ENCODE results near the gene DLX1. TPM values are rescaled to one million over a fixed set of nuclear protein-coding genes. Genes with fewer than 3 reads are reported as not detected.

The DLX1 gene
- total RNA-seq, 1 experiment from 2014 or later: 2.0 TPM

- no TSS peak for BruUV-seq (replicated peaks)
- Histone ChIP-seq H3K79me2 (ENCODE audit: insufficient read depth, low read length) (no peaks in the 10 kb centered on the region), H2AFZ (ENCODE audit: low read depth, low read length, poor library complexity, severe bottlenecking) (no peak overlapping the region), H3K9ac (ENCODE audit: low read length) (no peak overlapping the region), H3K4me2 (ENCODE audit: low read length) (no peak overlapping the region), H3K4me1 (ENCODE audit: control insufficient read depth in 1 of 2, insufficient read depth in 2 of 2, low read length in 2 of 2) (no peaks in the 10 kb centered on the region), H3K4me3 (replicated peaks in 1 of 2; ENCODE audit: low read depth in 1 of 2, low read length in 2 of 2) (no peak overlapping the region), H3K36me3 (ENCODE audit: control insufficient read depth in 1 of 2, insufficient read depth in 2 of 2, low read length in 2 of 2) (no peaks in the 10 kb centered on the region), H3K9me2 (ENCODE audit: insufficient read depth) (no peaks in the 10 kb centered on the region), H3K27ac (ENCODE audit: low read depth, low read length) (no peak overlapping the region), H3K9me3 (ENCODE audit: control insufficient read depth in 1 of 2, insufficient read depth in 1 of 2, low read depth in 1 of 2, low read length in 2 of 2) (no peaks in the 10 kb centered on the region), H4K20me1 (ENCODE audit: insufficient read depth) (no peaks in the 10 kb centered on the region), H3K27me3 (ENCODE audit: insufficient read depth, low read length) (no peaks in the 10 kb centered on the region)
- RAD21 ChIA-PET (ENCODE audit: low non-redundant PET in 1 of 2, low total read pairs in 2 of 2, uncharacterized antibody in 2 of 2, unreplicated experiment in 2 of 2): no interaction called here
- intact Hi-C loops (cut with micrococcal nuclease): no loop called here
- POLR2A ChIA-PET: no interaction called here
- CTCF ChIA-PET: no interaction called here
- no peak for TF ChIP-seq YY1 (IDR thresholded peaks at IDR 0.05; ENCODE audit: extremely low read depth, insufficient replicate concordance, low read depth, low read length)
- TF ChIP-seq ZNF274 (IDR thresholded peaks at IDR 0.05; ENCODE audit: low read depth, low read length): no peak
- TF ChIP-seq CEBPB (IDR thresholded peaks at IDR 0.05; ENCODE audit: low read depth): no peak
- TF ChIP-seq CBX3 (IDR thresholded peaks at IDR 0.05; ENCODE audit: low read depth): no peak
- TF ChIP-seq EGR1 (IDR thresholded peaks at IDR 0.05; ENCODE audit: low read depth): no peak
- TF ChIP-seq ELF1 (IDR thresholded peaks at IDR 0.05; ENCODE audit: borderline replicate concordance, low read depth): no peak
- no peak for TF ChIP-seq FOSL1 (IDR thresholded peaks at IDR 0.05; ENCODE audit: low read depth)
- no peak for TF ChIP-seq JUND (IDR thresholded peaks at IDR 0.05)
- TF ChIP-seq, protein P1, sequence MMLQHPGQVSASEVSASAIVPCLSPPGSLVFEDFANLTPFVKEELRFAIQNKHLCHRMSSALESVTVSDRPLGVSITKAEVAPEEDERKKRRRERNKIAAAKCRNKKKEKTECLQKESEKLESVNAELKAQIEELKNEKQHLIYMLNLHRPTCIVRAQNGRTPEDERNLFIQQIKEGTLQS (IDR thresholded peaks at IDR 0.05): no peak
- no peak for TF ChIP-seq SIN3A (IDR thresholded peaks at IDR 0.05; ENCODE audit: low read depth)
- no peak for TF ChIP-seq CTCF (IDR thresholded peaks at IDR 0.05 in 2 of 3, conservative IDR thresholded peaks at IDR 0.05 in 1 of 3; ENCODE audit: borderline replicate concordance in 1 of 3, insufficient read depth in 1 of 3, low read depth in 2 of 3, low read length in 2 of 3)
- TF ChIP-seq ZBTB33 (IDR thresholded peaks at IDR 0.05; ENCODE audit: extremely low read depth, insufficient replicate concordance, low read length): no peak
- TF ChIP-seq ZFX (IDR thresholded peaks at IDR 0.05): no peak
- TF ChIP-seq RAD21 (IDR thresholded peaks at IDR 0.05; ENCODE audit: low read depth): no peak
- TF ChIP-seq EZH2 (IDR thresholded peaks at IDR 0.05): no peak
- TF ChIP-seq EZH2phosphoT487 (IDR thresholded peaks at IDR 0.05; ENCODE audit: borderline replicate concordance): no peak
- no peak for TF ChIP-seq SP1 (IDR thresholded peaks at IDR 0.05; ENCODE audit: low read depth)
- TF ChIP-seq SRF (IDR thresholded peaks at IDR 0.05; ENCODE audit: low read depth): no peak
- no peak for ATAC-seq
- no peak for DNase-seq (ENCODE audit: low read depth, low spot score)
Observed at GRCh38 chr2:172062402-172063004, 22.8 kb upstream of the DLX1 start.
